Colon (tissue), 2 donors: Measurements from ENCODE around the gene TAF11L5.
"Not testable (repeated sequence)": the region's sequence is repeated elsewhere in the genome, so short reads cannot be mapped to it uniquely, and the experiment has no call there.

Experiments
- FAIRE-seq: peaks from 2 replicates; lab custom pipeline; 2012; peaks lifted over from hg19 to GRCh38; lab: Jason Lieb, UNC
- donor health status: control.
- donor health status: control.

TAF11L5 gene

DNA sequence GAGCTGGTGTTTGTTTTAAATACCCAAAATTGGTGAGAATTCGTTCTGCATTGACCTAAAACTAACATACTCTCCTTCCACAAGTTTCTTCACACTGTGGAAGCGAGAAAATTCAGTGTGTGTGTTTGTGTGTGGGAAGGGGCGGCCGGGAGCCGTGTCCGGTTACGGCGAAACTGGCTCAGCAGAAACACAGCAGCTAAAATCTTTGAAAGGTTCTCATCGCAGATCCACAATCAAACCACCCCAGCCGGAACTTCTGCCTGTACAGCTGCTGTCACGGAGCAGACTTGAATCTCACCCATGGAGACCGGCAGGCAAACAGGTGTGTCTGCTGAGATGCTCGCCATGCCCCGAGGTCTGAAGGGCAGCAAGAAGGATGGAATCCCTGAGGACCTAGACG is at the start of gene TAF11L5:
Gene TAF11L5, plus strand, starts transcription at position 301 of the 400 bp plus-strand sequence.
- not testable (repeated sequence) for FAIRE-seq

DNA sequence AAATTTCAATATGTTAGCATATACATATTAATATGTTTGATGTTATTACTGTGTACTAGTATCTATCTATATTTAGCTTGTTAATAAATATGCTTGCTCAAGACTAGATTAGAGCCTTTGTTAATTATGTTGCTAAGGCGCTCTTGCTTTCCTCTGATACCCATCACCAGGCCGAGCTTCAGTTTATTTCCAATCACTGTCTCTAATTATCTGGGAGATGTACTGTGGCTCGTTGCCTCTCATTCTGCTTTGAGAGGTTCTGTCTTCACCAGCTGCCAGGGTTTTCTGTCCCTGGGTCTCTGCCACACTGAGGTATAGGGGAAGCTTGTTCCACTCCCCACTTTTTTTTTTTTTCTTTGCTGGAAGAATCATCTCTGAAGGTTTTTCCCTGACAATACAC is 48.0 kb upstream of the TAF11L5 start:
- FAIRE-seq = no peak

DNA sequence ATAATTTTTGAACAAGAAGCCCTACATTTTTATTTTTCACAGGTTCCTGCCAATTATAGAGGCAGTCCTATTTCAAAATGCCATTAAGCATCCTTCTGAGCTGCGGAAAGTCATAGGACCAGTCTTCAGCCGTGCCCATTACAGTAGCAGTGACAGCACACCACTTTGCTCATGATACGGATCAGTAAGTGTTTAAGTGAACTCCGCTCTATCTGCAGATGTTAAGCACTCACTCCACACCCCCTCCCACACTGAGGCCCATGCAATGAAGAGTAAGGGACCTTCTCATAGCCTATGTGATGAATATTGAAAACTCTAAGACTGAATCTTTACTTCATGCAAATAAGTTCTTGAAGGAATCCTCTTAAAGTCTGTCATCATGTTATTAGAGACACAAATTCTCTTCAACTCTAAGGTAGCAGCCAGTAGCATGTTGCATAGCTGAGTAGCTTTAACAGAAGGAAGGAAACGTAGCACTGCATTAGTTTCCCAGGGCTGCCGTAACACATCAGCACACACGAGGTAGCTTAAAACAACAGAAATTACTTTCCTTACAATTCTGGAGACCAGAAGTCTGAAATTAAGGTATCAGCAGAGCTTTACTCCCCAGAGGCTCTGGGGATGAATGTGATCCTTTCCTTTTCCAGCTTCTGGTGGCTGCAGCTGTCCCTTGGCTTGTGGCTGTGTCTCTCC is 47.3 kb upstream of the TAF11L5 start:
- no peak for FAIRE-seq

GRCh38 chr5:17481378-17481777 is 43.7 kb upstream of the TAF11L5 start:
- FAIRE-seq = no peak

- no peak for FAIRE-seq
These were observed 42.2 kb upstream of the TAF11L5 start for GRCh38 chr5:17482790-17483189.

DNA sequence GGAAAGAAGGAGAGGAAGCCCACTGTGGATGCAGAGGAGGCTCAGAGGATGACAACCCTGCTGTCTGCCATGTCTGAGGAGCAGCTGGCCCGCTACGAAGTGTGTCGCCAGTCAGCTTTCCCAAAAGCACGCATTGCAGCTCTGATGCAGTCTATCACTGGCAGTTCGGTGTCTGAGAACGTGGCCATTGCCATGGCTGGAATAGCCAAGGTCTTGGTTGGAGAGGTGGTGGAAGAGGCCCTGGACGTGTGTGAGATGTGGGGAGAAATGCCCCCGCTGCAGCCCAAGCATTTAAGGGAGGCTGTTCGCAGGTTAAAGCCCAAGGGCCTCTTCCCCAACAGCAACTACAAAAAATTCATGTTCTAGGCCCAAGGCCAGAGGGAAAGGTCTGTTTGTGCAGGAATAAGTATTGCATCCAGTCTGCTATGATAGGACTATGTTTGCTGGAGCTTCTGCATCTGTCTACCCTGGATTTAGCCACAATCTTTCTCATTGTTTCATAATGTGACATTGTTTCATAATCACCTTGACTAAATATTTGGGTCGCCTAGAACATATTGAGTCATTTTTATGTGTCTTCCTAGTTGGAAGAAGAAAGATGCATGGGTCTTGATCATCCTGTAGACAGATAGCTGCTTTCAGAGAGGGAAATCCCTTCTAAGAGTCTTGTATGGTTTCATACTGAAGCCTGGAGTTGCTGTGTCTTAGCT is 38.4 kb upstream of the TAF11L5 start:
- not testable (repeated sequence) for FAIRE-seq

DNA sequence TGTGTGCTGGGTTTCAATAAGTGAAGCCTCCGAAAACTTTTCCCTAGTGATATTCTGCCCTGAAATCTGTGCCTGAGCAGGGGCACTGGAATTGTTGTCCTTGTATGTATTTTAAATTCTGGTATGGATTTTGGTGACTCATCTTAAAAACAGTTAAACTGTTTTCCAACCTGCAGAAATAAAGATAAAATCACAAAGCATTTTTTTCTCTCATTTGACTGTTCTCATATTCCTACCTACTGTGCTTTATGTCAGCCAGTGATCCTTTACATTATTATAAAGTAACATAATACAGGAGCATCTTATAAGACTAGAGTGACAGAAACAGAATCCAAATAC is 37.9 kb upstream of the TAF11L5 start:
- no peak for FAIRE-seq

DNA sequence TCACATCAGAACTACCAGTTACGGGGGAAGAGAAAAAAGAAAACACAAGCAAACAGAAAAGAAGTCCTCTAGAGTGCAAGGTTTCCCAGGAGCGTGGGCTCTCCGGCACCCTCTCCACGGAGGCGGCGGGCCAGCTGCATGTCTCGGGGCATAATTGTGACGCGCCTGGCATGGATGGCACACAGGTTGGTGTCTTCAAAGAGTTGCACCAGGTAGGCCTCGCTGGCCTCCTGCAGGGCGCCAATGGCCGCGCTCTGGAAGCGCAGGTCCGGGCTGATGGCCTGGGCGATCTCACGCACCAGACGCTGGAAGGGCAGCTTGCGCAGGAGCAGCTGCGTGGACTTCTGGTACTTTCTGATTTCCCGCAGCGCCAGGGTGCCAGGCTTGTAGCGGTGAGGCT is 33.8 kb upstream of the TAF11L5 start:
- FAIRE-seq = not testable (repeated sequence)

- FAIRE-seq = no peak
These were observed 32.3 kb upstream of the TAF11L5 start for GRCh38 chr5:17492770-17493169.

DNA sequence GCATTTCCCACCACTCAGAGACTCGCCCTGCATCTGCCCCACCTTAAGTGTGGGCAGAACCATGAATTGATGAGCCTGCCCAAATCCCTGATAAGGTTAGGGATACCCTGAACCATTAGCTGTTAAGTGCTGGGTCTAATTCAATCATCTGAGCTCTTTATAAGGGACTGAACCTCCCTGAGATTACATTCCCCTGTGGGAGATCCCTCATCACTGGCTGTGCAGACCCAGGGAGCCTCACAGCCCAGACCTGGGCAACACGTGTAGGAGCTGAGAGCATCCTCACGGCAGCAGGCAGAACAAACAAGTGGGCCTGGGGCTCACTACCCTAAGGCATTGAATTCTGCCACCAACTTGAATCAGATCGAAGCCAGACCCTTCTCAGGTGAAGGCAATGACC is 27.6 kb upstream of the TAF11L5 start:
- FAIRE-seq = no peak

DNA sequence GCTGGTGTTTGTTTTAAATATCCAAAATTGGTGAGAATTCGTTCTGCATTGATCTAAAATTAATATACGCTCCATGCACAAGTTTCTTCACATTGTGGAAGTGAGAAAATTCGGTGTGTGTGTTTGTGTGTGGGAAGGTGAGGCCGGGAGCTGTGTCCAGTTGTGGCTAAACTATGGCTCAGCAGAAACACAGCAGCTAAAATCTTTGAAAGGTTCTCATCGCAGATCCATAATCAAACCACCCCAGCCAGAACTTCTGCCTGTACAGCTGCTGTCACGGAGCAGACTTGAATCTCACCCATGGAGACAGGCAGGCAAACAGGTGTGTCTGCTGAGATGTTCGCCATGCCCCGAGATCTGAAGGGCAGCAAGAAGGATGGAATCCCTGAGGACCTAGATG is 27.1 kb upstream of the TAF11L5 start, which contains the start of gene TAF11L2:
Gene TAF11L2, plus strand, starts transcription at position 301 of the 400 bp plus-strand sequence.
- not testable (repeated sequence) for FAIRE-seq

DNA sequence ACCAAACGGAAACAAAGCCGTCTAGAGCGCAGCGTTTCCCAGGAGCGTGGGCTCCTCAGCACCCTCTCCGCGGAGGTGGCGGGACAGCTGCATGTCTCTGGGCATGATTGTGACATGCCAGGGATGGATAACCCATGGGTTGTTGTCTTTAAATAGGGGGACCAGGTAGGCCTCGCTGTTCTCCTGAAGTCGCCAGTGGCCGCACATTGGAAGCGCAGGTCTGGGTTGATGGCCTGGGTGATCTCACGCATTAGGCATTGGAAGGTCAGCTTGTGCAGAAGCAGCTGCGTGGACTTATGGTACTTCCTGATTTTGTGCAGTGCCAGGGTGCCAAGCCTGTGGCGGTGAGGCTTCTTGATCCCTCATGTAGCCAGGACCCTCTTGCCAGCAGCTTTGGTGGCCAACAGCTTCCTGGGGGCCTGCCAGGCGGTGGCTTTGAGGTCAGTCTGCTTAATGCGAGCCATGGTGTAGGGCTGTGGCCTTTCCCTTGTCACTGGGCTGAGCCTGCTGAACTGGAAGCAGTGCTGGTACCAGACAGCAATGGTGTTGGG is 13.2 kb upstream of the TAF11L5 start:
- FAIRE-seq = no peak

DNA sequence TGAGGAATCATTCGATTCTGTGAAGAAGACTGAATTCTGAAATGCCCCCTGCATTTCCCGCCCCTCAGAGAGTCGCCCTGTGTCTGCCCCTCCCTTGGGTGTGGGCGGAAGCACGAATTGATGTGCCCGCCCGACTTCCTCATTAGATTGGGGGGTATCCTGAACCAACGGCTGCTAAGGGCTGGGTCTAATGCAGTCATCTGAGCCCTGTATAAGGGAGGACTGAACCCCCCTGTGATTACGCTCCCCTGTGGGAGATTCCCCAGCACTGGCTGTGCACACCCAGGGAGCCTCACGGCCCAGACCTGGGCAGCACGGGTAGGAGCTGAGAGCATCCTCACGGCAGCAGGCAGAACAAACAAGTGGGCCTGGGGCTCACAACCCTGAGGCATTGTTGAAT is 7.5 kb upstream of the TAF11L5 start:
- FAIRE-seq = not testable (repeated sequence)

- not testable (repeated sequence) for FAIRE-seq
These were observed 7.0 kb upstream of the TAF11L5 start, which contains the start of gene TAF11L3 for GRCh38 chr5:17518067-17518466. Gene TAF11L3 (plus strand): TSS chr5:17518367.

- not testable (repeated sequence) for FAIRE-seq
These were observed 5.5 kb upstream of the TAF11L5 start for GRCh38 chr5:17519508-17519907.

GRCh38 chr5:17521501-17521900 is 3.5 kb upstream of the TAF11L5 start, which contains the start of gene TAF11L4:
Gene TAF11L4 (plus strand): TSS chr5:17521801.
- not testable (repeated sequence) for FAIRE-seq

- FAIRE-seq = not testable (repeated sequence)
These were observed 1.5 kb downstream of the TAF11L5 start for GRCh38 chr5:17526504-17526903.

DNA sequence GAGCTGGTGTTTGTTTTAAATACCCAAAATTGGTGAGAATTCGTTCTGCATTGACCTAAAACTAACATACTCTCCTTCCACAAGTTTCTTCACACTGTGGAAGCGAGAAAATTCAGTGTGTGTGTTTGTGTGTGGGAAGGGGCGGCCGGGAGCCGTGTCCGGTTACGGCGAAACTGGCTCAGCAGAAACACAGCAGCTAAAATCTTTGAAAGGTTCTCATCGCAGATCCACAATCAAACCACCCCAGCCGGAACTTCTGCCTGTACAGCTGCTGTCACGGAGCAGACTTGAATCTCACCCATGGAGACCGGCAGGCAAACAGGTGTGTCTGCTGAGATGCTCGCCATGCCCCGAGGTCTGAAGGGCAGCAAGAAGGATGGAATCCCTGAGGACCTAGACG is 3.3 kb downstream of the TAF11L5 start, which contains the start of gene TAF11L6:
Gene TAF11L6, plus strand, starts transcription at position 301 of the 400 bp plus-strand sequence.
- not testable (repeated sequence) for FAIRE-seq
